ENCODE measurements around the gene HOXB3.

HOXB3 gene

GRCh38 chr17:48624544-48625494 lies 34.8 kb upstream of the HOXB3 start:
- DNase-seq (ENCODE audit: low read depth in 2 of 2), result no peak
- TF ChIP-seq CTCF (IDR thresholded peaks at IDR 0.05; ENCODE audit: low read depth, low read length), result no peak
- H3K4me3 ChIP-seq (replicated peaks in 1 of 2; ENCODE audit: low read depth in 2 of 2, low read length in 2 of 2), result peak overlapping the region in 1 of 2 donors; percentile 27

- TF ChIP-seq CTCF (IDR thresholded peaks at IDR 0.05; ENCODE audit: low read depth, low read length), result no peak
- no peak overlapping the region for H3K4me3 ChIP-seq (replicated peaks in 1 of 2; ENCODE audit: low read depth in 2 of 2, low read length in 2 of 2)
- DNase-seq (ENCODE audit: low read depth in 2 of 2), result no peak
Observed at GRCh38 chr17:48624118-48624517, 34.1 kb upstream of the HOXB3 start.

- H3K4me3 ChIP-seq (replicated peaks in 1 of 2; ENCODE audit: low read depth in 2 of 2, low read length in 2 of 2), result no peak overlapping the region
- no peak for DNase-seq (ENCODE audit: low read depth in 2 of 2)
- TF ChIP-seq CTCF (IDR thresholded peaks at IDR 0.05; ENCODE audit: low read depth, low read length), result no peak
Observed at GRCh38 chr17:48623583-48623982, 33.5 kb upstream of the HOXB3 start.

GRCh38 chr17:48622857-48623256 lies 32.8 kb upstream of the HOXB3 start:
- no peak overlapping the region for H3K4me3 ChIP-seq (replicated peaks in 1 of 2; ENCODE audit: low read depth in 2 of 2, low read length in 2 of 2)
- TF ChIP-seq CTCF (IDR thresholded peaks at IDR 0.05; ENCODE audit: low read depth, low read length), result no peak
- DNase-seq (ENCODE audit: low read depth in 2 of 2), result no peak

- TF ChIP-seq CTCF (IDR thresholded peaks at IDR 0.05; ENCODE audit: low read depth, low read length), result no peak
- no peak overlapping the region for H3K4me3 ChIP-seq (replicated peaks in 1 of 2; ENCODE audit: low read depth in 2 of 2, low read length in 2 of 2)
- no peak for DNase-seq (ENCODE audit: low read depth in 2 of 2)
Observed at GRCh38 chr17:48621410-48622392, 31.7 kb upstream of the HOXB3 start.

- DNase-seq (ENCODE audit: low read depth in 2 of 2), result no peak
- no peak overlapping the region for H3K4me3 ChIP-seq (replicated peaks in 1 of 2; ENCODE audit: low read depth in 2 of 2, low read length in 2 of 2)
- no peak for TF ChIP-seq CTCF (IDR thresholded peaks at IDR 0.05; ENCODE audit: low read depth, low read length)
Observed at GRCh38 chr17:48620461-48621139, 30.6 kb upstream of the HOXB3 start.
